Neuronal stem cell (in vitro differentiated cells): Measurements from ENCODE around the gene CIC.
A peak's percentile ranks its signal among the peaks of the same experiment; 100 is the strongest.

Experiments
- DNase-seq: peaks from one replicate; pipeline ENCODE4 v3.0.0-alpha.2; 2013; ENCODE audit warnings: low spot score
- H2AFZ ChIP-seq: one replicate; pipeline ENCODE4 v1.6.1; 2013; ENCODE audit warnings: mild to moderate bottlenecking, low read length, inconsistent platforms
- H2AK5ac ChIP-seq: 2 replicates; pipeline ENCODE4 v1.6.1; 2013; ENCODE audit warnings: low read depth, mild to moderate bottlenecking, inconsistent platforms, low read length, moderate library complexity, mixed read lengths
- H2BK120ac ChIP-seq: 2 replicates; pipeline ENCODE4 v1.6.1; 2013; ENCODE audit warnings: low read depth, mild to moderate bottlenecking, inconsistent platforms, low read length, moderate library complexity, mixed read lengths
- H2BK12ac ChIP-seq: one replicate; pipeline ENCODE4 v1.6.1; 2013; ENCODE audit warnings: low read length, inconsistent platforms
- H2BK15ac ChIP-seq: 2 replicates; pipeline ENCODE4 v1.6.1; 2013; ENCODE audit warnings: mild to moderate bottlenecking, low read length, inconsistent platforms, mixed read lengths
- H2BK5ac ChIP-seq: one replicate; pipeline ENCODE4 v1.6.1; 2013; ENCODE audit warnings: inconsistent platforms, mild to moderate bottlenecking, low read length, moderate library complexity
- H3K14ac ChIP-seq: one replicate; pipeline ENCODE4 v1.6.1; 2013; ENCODE audit warnings: low read length, inconsistent platforms
- H3K18ac ChIP-seq: 2 replicates; pipeline ENCODE4 v1.6.1; 2013; ENCODE audit warnings: low read length, inconsistent platforms
- H3K23ac ChIP-seq: 2 replicates; pipeline ENCODE4 v1.6.1; 2013; ENCODE audit warnings: low read depth, mild to moderate bottlenecking, mixed read lengths, low read length, inconsistent platforms; ENCODE audit not compliant: poor library complexity
- H3K27ac ChIP-seq: replicated peaks from 3 replicates; pipeline ENCODE4 v1.5.1; 2013; ENCODE audit warnings: low read length, inconsistent platforms
- H3K27me3 ChIP-seq, 3 experiments: 2 replicates each; pipeline ENCODE4 v1.6.1; 2013; ENCODE audit warnings: low read length in 3 of 3, mild to moderate bottlenecking in 2 of 3, inconsistent platforms in 1 of 3, low read depth in 1 of 3, mixed read lengths in 1 of 3, moderate library complexity in 1 of 3; ENCODE audit not compliant: control insufficient read depth in 3 of 3, insufficient read depth in 3 of 3
- H3K36me3 ChIP-seq, 2 donors: replicated peaks in 1 of 2; 2 replicates each; pipeline ENCODE4 v1.6.1; 2013; ENCODE audit warnings: low read length in 2 of 2; ENCODE audit not compliant: control insufficient read depth in 2 of 2, insufficient read depth in 2 of 2
- H3K4ac ChIP-seq: 2 replicates; pipeline ENCODE4 v1.6.1; 2013; ENCODE audit warnings: inconsistent platforms, mild to moderate bottlenecking, low read length, moderate library complexity
- H3K4me1 ChIP-seq, 2 donors: 1 replicate in 1 of 2; 2 replicates in 1 of 2; pipeline ENCODE4 v1.6.1; 2013; ENCODE audit warnings: low read length in 2 of 2, low read depth in 1 of 2; ENCODE audit not compliant: control insufficient read depth in 2 of 2, insufficient read depth in 1 of 2
- H3K4me2 ChIP-seq: one replicate; pipeline ENCODE4 v1.6.1; 2013; ENCODE audit warnings: mild to moderate bottlenecking, low read length, inconsistent platforms; ENCODE audit not compliant: insufficient read depth, poor library complexity, severe bottlenecking
- H3K4me3 ChIP-seq, 2 donors: 2 replicates each; pipeline ENCODE4 v1.5.1; 2013; ENCODE audit warnings: low read length in 2 of 2, mild to moderate bottlenecking in 2 of 2, inconsistent platforms in 1 of 2, moderate library complexity in 1 of 2
- H3K79me1 ChIP-seq: one replicate; pipeline ENCODE4 v1.6.1; 2013; ENCODE audit warnings: low read depth, mild to moderate bottlenecking, inconsistent platforms, low read length, moderate library complexity
- H3K9ac ChIP-seq: one replicate; pipeline ENCODE4 v1.6.1; 2013; ENCODE audit warnings: mild to moderate bottlenecking, low read depth, low read length, inconsistent platforms; ENCODE audit not compliant: poor library complexity
- H3K9me3 ChIP-seq, 2 donors: replicated peaks in 1 of 2; 2 replicates each; pipeline versions ENCODE3 to v1.6.1; 2013; ENCODE audit warnings: low read length in 2 of 2, mild to moderate bottlenecking in 2 of 2, inconsistent platforms in 1 of 2, low read depth in 1 of 2, mixed read lengths in 1 of 2, moderate library complexity in 1 of 2; ENCODE audit not compliant: control insufficient read depth in 2 of 2, insufficient read depth in 1 of 2
- H4K8ac ChIP-seq: one replicate; pipeline ENCODE4 v1.6.1; 2013; ENCODE audit warnings: low read depth, mild to moderate bottlenecking, inconsistent platforms, low read length, moderate library complexity
- H4K91ac ChIP-seq: one replicate; pipeline ENCODE4 v1.6.1; 2013; ENCODE audit warnings: low read length, low read depth, mild to moderate bottlenecking, inconsistent platforms; ENCODE audit not compliant: poor library complexity
- WGBS, 2 donors: extraction: QIAGEN DNeasy Blood & Tissue Kit; methylation state at CpG; one replicate each; pipeline ENCODE4 v1.1.7; 2013; ENCODE audit warnings: missing lambda C conversion rate in 2 of 2, mixed read lengths in 1 of 2; ENCODE audit not compliant: insufficient read length in 2 of 2, insufficient replicate concordance in 1 of 2; ENCODE audit errors: extremely low coverage in 2 of 2; 5-methylcytosine and 5-hydroxymethylcytosine counted together

The CIC gene

DNA sequence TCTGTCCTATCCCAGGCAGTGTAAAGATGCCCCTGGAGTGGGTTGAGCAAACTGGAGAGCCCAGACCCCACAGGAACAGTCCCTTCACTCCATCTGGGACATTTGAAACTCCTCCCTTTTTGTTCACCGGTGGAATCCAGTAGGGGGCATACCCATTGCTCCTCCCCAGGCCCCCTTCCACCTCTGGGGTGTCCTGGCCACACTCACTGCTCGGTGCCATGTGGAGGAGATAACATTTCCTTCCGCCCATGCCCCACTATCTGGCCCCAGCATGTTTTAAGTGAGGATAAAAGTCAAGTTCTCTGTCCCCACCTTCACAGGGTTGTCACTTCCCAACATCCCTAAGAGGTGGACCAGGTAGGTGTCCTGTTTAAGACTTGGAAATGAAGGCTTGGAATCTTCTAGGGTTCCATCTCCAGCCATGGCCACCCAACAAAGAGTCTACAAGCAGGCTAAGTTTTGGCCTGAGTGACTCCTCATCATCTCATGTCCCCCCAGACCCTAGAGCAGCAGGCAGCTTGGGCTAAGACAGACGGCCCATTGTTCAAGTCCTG, 39.7 kb upstream of the CIC start:
- Histone ChIP-seq H3K4ac (no peak overlapping the region), H3K36me3 (peaks cover 66 to 97% of the 10 kb centered on the region in 2 donors)

DNA sequence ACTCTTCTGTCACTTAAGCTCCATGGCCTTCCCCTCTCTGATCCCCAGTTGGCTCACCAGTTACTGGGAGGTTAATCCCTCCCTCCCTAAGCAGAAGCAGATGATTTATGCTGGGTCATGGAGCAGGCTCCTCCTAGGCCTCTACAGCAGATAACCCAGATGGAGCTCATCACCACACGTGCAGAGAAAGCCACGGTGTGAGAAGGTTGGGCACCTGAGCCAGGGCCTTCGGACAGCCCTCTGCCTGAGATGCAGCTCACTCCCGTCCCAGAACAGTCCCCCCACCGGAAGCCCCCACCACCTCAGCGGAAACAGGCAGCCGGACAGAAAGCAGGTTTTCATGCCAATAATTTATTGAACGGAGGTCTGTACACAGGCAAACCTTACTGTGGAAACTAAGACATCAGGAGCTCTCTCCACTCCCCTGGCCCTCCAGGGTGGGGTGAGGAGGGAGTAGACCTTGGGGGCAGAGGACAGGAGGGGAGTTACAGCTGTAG, 39.1 kb upstream of the CIC start:
- Histone ChIP-seq H3K9ac (no peak overlapping the region), H4K91ac (no peak overlapping the region), H2BK120ac (no peak overlapping the region), H3K4me3 (no peak overlapping the region), H3K4ac (no peak overlapping the region), H3K23ac (peak overlapping the region; percentile 73), H4K8ac (no peak overlapping the region), H3K36me3 (peaks cover 64 to 97% of the 10 kb centered on the region in 2 donors), H3K9me3 (peaks cover 0 to 3% of the 10 kb centered on the region in 2 donors), H3K79me1 (peaks cover 3% of the 10 kb centered on the region), H2AK5ac (no peak overlapping the region), H3K27me3 (no peaks in the 10 kb centered on the region), H3K18ac (no peak overlapping the region), H3K14ac (no peak overlapping the region), H3K27ac (no peak overlapping the region), H3K4me2 (no peak overlapping the region), H3K4me1 (peaks cover 0 to 3% of the 10 kb centered on the region in 2 donors), H2BK15ac (no peak overlapping the region), H2BK12ac (no peak overlapping the region), H2BK5ac (no peak overlapping the region), H2AFZ (no peak overlapping the region)
- DNase-seq: no peak
- WGBS, 2 donors: no CpG with 5 or more reads among the region's 8 CpGs

More for the DNA sequence above, 39.7 kb upstream of the CIC start:
- Histone ChIP-seq H3K9me3 (peaks cover 0 to 3% of the 10 kb centered on the region in 2 donors), H2BK15ac (no peak overlapping the region), H2BK5ac (no peak overlapping the region), H2BK12ac (no peak overlapping the region), H3K4me1 (peaks cover 0 to 3% of the 10 kb centered on the region in 2 donors), H3K14ac (no peak overlapping the region), H3K27ac (no peak overlapping the region), H2AFZ (no peak overlapping the region), H4K91ac (no peak overlapping the region), H3K18ac (no peak overlapping the region), H4K8ac (no peak overlapping the region), H2AK5ac (no peak overlapping the region), H3K23ac (no peak overlapping the region), H2BK120ac (no peak overlapping the region), H3K4me3 (no peak overlapping the region), H3K79me1 (peaks cover 3% of the 10 kb centered on the region), H3K9ac (no peak overlapping the region), H3K27me3 (no peaks in the 10 kb centered on the region), H3K4me2 (no peak overlapping the region)
- no CpG with 5 or more reads among the region's 4 CpGs for WGBS, 2 donors
- DNase-seq: no peak

DNA sequence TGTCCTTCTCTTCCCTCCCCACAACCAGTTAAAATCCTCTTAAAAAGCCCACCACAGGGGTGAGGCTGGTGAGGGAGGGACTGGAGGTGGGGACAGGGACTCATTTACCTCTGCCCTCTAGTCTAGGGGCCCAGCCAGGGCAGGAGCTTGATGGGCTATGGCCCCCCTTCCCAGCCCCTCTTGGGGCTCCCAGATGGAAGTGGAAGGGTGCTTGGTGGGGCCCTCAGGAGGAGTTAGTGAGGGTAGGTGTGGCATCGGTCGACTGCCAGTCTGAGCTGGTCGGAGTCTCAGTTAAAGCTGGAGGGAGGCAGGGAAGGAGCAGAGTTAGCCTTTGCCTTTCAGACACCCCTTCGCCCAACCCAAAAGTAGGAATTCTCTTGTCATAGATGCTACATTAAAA, 38.5 kb upstream of the CIC start:
- Histone ChIP-seq H3K23ac (no peak overlapping the region), H2AK5ac (no peak overlapping the region), H2BK120ac (no peak overlapping the region), H4K8ac (no peak overlapping the region), H3K27ac (no peak overlapping the region), H3K18ac (no peak overlapping the region), H2BK12ac (no peak overlapping the region), H3K36me3 (peaks cover 63 to 97% of the 10 kb centered on the region in 2 donors), H3K4ac (no peak overlapping the region), H3K9ac (no peak overlapping the region), H3K4me2 (no peak overlapping the region), H3K79me1 (peaks cover 3% of the 10 kb centered on the region), H4K91ac (no peak overlapping the region), H3K27me3 (no peaks in the 10 kb centered on the region), H3K9me3 (peaks cover 0 to 3% of the 10 kb centered on the region in 2 donors), H3K4me1 (peaks cover 0 to 3% of the 10 kb centered on the region in 2 donors), H3K4me3 (no peak overlapping the region), H2BK15ac (no peak overlapping the region), H2BK5ac (peak overlapping the region; percentile 53), H2AFZ (no peak overlapping the region), H3K14ac (no peak overlapping the region)
- no peak for DNase-seq
- no CpG with 5 or more reads among the region's 4 CpGs for WGBS, 2 donors

DNA sequence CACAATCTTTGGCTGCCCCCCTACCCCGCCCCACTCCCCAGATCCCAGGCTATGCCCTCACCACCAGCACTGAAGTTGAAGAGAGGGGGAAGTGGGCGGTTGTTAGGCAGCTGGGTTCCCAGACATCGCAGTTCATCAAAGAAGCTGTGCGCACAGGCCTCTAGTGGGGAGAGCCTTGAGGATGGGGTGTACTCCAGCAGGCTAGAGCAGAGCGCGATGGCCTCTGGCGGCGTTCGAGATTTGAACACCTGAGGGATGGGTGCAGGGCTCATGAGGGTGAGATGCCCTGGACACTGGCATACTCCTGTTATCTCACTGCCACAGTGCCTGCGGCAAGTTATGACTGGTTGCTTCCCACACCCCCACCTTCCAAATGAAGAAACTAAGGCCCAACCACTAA, 36.6 kb upstream of the CIC start:
- Histone ChIP-seq H3K14ac (no peak overlapping the region), H3K9ac (no peak overlapping the region), H2AFZ (no peak overlapping the region), H2BK120ac (no peak overlapping the region), H3K4ac (no peak overlapping the region), H4K91ac (no peak overlapping the region), H3K27me3 (no peaks in the 10 kb centered on the region), H3K36me3 (peaks cover 58 to 94% of the 10 kb centered on the region in 2 donors), H2AK5ac (no peak overlapping the region), H3K9me3 (no peaks in the 10 kb centered on the region), H3K4me2 (no peak overlapping the region), H2BK12ac (no peak overlapping the region), H2BK15ac (no peak overlapping the region), H3K27ac (no peak overlapping the region), H3K79me1 (peaks cover 1% of the 10 kb centered on the region), H3K18ac (no peak overlapping the region), H4K8ac (no peak overlapping the region), H2BK5ac (no peak overlapping the region), H3K4me1 (peaks cover 0 to 3% of the 10 kb centered on the region in 2 donors), H3K23ac (no peak overlapping the region), H3K4me3 (no peak overlapping the region)
- no CpG with 5 or more reads among the region's 10 CpGs for WGBS, 2 donors
- DNase-seq: no peak
